H1 (cell line): ENCODE results near the gene STXBP6. TPM values are rescaled to one million over a fixed set of nuclear protein-coding genes. Genes with fewer than 3 reads are reported as not detected.

Experiments used
- CHD7 ChIP-seq: fragments of 300-600 bp; sonication (generic); IDR thresholded peaks from 2 replicates; pipeline ENCODE4 v1.7.1; 2012; ENCODE audit warnings: low read length, moderate library complexity, mild to moderate bottlenecking, inconsistent platforms; ENCODE audit not compliant: insufficient replicate concordance
- polyA plus RNA-seq, 7 experiments: library from polyadenylated mRNA; depleted of rRNA in 3 of 7; stranded (reverse) in 5 of 7; unstranded in 2 of 7; fragments of >200 nt in 5 of 7; fragments of 200-250 nt in 2 of 7; gene quantifications; 1 replicate in 5 of 7; 2 replicates in 1 of 7; 4 replicates in 1 of 7; pipeline versions ENCODE4 v1.2.1 to v1.2.3, GENCODE V29; 2011 to 2013; ENCODE audit warnings: missing spikeins in 2 of 7, mixed read lengths in 2 of 7
- total RNA-seq: library from RNA; stranded (reverse); fragmentation: NEBNext Ultra II Directional; extraction: Animal tissue kit (Norgen Biotek cat#: 25700); gene quantifications from 2 replicates; pipeline ENCODE4 v1.2.1, GENCODE V29; 2021

The STXBP6 gene
- total and polyA plus RNA-seq, 2 of the 8 experiments (the other 6 are each of a cell fraction or from before 2014, with no cell fraction given): 9.4 to 18.1 TPM

DNA sequence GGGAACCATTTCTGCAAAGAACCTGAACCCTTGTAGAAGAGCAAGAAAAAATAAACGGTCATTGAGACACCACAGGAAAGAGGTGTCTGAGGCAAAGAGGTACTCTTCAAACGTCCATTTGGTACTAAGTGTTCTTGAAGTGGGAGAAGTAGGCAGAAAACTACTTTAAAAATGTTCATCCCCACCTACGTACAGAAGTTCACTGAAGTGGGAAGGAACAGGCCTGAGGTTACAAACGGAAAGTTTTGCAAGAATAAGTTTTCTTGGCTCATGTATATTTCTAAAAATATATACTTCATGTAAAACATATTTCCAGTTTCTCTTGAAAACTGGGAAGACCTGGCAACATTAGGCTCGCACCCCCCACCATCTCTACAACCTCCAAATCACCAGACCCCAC, 61.2 kb downstream of the STXBP6 start (continued):
- TF ChIP-seq CHD7: no peak
- TF ChIP-seq, all 59 proteins: peak for 0
